Keratinocyte (primary cell): ENCODE data around the gene PRUNE1. TPM values are rescaled to one million over a fixed set of nuclear protein-coding genes. Genes with fewer than 3 reads are reported as not detected.
A peak's percentile ranks its signal among the peaks of the same experiment; 100 is the strongest.

ENCODE experiments used
- DNase-seq: peaks from one replicate; pipeline ENCODE4 v3.0.0-alpha.2; 2011; ENCODE audit warnings: low read depth, missing footprints, low spot score
- FAIRE-seq: peaks from 2 replicates; lab custom pipeline; 2011; peaks lifted over from hg19 to GRCh38; lab: Jason Lieb, UNC
- H2AFZ ChIP-seq: 2 replicates; pipeline ENCODE4 v1.6.0; 2012; ENCODE audit warnings: low read length, control low read depth, inconsistent platforms; ENCODE audit not compliant: control insufficient read depth
- H3K27ac ChIP-seq: 2 replicates; pipeline ENCODE4 v1.5.1; 2011; ENCODE audit warnings: low read length; ENCODE audit not compliant: control insufficient read depth, insufficient read depth
- H3K27me3 ChIP-seq: 3 replicates; pipeline ENCODE4 v1.6.0; 2011; ENCODE audit warnings: low read length; ENCODE audit not compliant: control insufficient read depth, insufficient read depth; ENCODE audit errors: extremely low read depth
- H3K36me3 ChIP-seq, 2 experiments: 2 replicates in 1 of 2; 3 replicates in 1 of 2; pipeline ENCODE4 v1.5.1; 2011; ENCODE audit warnings: low read length in 2 of 2, mild to moderate bottlenecking in 1 of 2; ENCODE audit not compliant: control insufficient read depth in 2 of 2, insufficient read depth in 2 of 2; ENCODE audit errors: extremely low read depth in 1 of 2
- H3K4me1 ChIP-seq: 3 replicates; pipeline ENCODE4 v1.5.1; 2011; ENCODE audit warnings: low read length; ENCODE audit not compliant: control insufficient read depth, insufficient read depth; ENCODE audit errors: extremely low read depth
- H3K4me2 ChIP-seq: 3 replicates; pipeline ENCODE4 v1.6.0; 2011; ENCODE audit warnings: low read depth, low read length; ENCODE audit not compliant: control insufficient read depth, insufficient read depth; ENCODE audit errors: extremely low read depth
- H3K4me3 ChIP-seq, 3 experiments: fragments of 200-600 bp in 1 of 3; sonication (generic) in 1 of 3; 2 replicates in 2 of 3; 3 replicates in 1 of 3; pipeline ENCODE4 v1.5.1; 2011 to 2016; ENCODE audit warnings: low read length in 3 of 3, mild to moderate bottlenecking in 3 of 3, control low read depth in 2 of 3, inconsistent platforms in 1 of 3, low read depth in 1 of 3, mixed read lengths in 1 of 3, mixed run types in 1 of 3, moderate library complexity in 1 of 3; ENCODE audit not compliant: control insufficient read depth in 2 of 3, insufficient read depth in 2 of 3; ENCODE audit errors: extremely low read depth in 1 of 3
- H3K79me2 ChIP-seq: 2 replicates; pipeline ENCODE4 v1.6.0; 2012; ENCODE audit warnings: low read length; ENCODE audit not compliant: control insufficient read depth, insufficient read depth
- H3K9ac ChIP-seq: 3 replicates; pipeline ENCODE4 v1.6.0; 2011; ENCODE audit warnings: low read length; ENCODE audit not compliant: control insufficient read depth, insufficient read depth; ENCODE audit errors: extremely low read depth
- H3K9me1 ChIP-seq: 3 replicates; pipeline ENCODE4 v1.6.0; 2011; ENCODE audit warnings: low read length; ENCODE audit not compliant: control insufficient read depth, insufficient read depth; ENCODE audit errors: extremely low read depth
- H3K9me3 ChIP-seq: 2 replicates; pipeline ENCODE4 v1.5.1; 2012; ENCODE audit warnings: low read depth, low read length; ENCODE audit not compliant: control insufficient read depth
- H4K20me1 ChIP-seq: 3 replicates; pipeline ENCODE4 v1.6.0; 2011; ENCODE audit warnings: low read length; ENCODE audit not compliant: control insufficient read depth, insufficient read depth; ENCODE audit errors: extremely low read depth
- EZH2 ChIP-seq: IDR thresholded peaks from one replicate; pipeline ENCODE4 v1.6.1; 2012; ENCODE audit warnings: inconsistent platforms, mild to moderate bottlenecking, low read length, moderate library complexity
- dilution Hi-C: fragments of 300-500 bp; cut with MboI; formaldehyde crosslinking; loops from one replicate; pipeline ENCODE4 v1.7.0; 2020; ENCODE audit warnings: low sequenced_read_pairs; ENCODE audit not compliant: extremely low pct_ligation_motif_present
- polyA plus RNA-seq, 5 experiments: library from polyadenylated mRNA; depleted of rRNA in 3 of 5; stranded (reverse) in 3 of 5; stranded (forward) in 1 of 5; unstranded in 1 of 5; fragments of >200 nt; gene quantifications; 1 replicate in 1 of 5; 2 replicates in 3 of 5; 3 replicates in 1 of 5; pipeline versions ENCODE4 v1.2.1 to v1.2.3, GENCODE V29; 2011 to 2012; ENCODE audit warnings: missing spikeins in 2 of 5, low read depth in 1 of 5, low replicate concordance in 1 of 5
- TF ChIP-seq, protein P1 (sequence below), 3 experiments: IDR thresholded peaks in 1 of 3; conservative IDR thresholded peaks in 1 of 3; optimal IDR thresholded peaks in 1 of 3; 2 replicates in 2 of 3; 3 replicates in 1 of 3; pipeline versions ENCODE3 to v1.5.1; 2011; ENCODE audit warnings: low read length in 3 of 3, mild to moderate bottlenecking in 3 of 3, moderate library complexity in 2 of 3, control low read depth in 1 of 3, inconsistent platforms in 1 of 3; ENCODE audit not compliant: insufficient read depth in 2 of 3; ENCODE audit errors: extremely low read depth in 1 of 3

PRUNE1 gene
- polyA plus RNA-seq, 1 donor (not counting 4 experiments of a cell fraction or from before 2014, with no cell fraction given): 15.4 TPM

DNA sequence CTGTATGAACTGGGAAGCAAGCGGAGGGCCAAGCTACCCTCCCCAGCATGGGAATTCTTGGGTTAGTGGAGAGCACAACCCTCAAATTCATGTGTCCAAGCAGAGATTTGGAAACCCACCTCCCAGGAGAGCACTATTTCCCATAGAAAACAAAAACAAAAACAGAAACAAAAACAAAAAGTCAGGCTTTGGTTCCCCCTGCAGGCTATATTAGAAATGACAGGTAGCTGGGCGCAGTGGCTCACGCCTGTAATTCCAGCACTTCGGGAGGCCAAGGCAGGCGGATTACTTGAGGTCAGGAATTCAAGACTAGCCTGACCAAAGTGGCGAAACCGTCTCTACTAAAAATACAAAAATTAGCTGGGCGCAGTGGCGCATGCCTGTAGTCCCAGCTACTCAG lies 12.4 kb upstream of the PRUNE1 start:
- peaks cover 0 to 2% of the 10 kb centered on the region in 2 experiments for H3K36me3 ChIP-seq
- FAIRE-seq (no peak), DNase-seq (no peak)
- no peak overlapping the region for H3K9ac ChIP-seq
- H3K4me1 ChIP-seq: peaks cover 8% of the 10 kb centered on the region
- H4K20me1 ChIP-seq: no peaks in the 10 kb centered on the region
- peak overlapping the region; percentile 14 for H2AFZ ChIP-seq
- no peaks in the 10 kb centered on the region for H3K9me1 ChIP-seq
- no peaks in the 10 kb centered on the region for H3K27me3 ChIP-seq
- TF ChIP-seq EZH2: no peak
- TF ChIP-seq, protein P1, sequence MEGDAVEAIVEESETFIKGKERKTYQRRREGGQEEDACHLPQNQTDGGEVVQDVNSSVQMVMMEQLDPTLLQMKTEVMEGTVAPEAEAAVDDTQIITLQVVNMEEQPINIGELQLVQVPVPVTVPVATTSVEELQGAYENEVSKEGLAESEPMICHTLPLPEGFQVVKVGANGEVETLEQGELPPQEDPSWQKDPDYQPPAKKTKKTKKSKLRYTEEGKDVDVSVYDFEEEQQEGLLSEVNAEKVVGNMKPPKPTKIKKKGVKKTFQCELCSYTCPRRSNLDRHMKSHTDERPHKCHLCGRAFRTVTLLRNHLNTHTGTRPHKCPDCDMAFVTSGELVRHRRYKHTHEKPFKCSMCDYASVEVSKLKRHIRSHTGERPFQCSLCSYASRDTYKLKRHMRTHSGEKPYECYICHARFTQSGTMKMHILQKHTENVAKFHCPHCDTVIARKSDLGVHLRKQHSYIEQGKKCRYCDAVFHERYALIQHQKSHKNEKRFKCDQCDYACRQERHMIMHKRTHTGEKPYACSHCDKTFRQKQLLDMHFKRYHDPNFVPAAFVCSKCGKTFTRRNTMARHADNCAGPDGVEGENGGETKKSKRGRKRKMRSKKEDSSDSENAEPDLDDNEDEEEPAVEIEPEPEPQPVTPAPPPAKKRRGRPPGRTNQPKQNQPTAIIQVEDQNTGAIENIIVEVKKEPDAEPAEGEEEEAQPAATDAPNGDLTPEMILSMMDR (optimal IDR thresholded peaks at IDR 0.05 in 1 of 3, IDR thresholded peaks at IDR 0.05 in 1 of 3, conservative IDR thresholded peaks at IDR 0.05 in 1 of 3; ENCODE audit: extremely low read depth in 1 of 3, insufficient read depth in 2 of 3, low read length in 3 of 3): peak; percentile 42 to 66 (median 54)
- H3K4me3 ChIP-seq: no peak overlapping the region
- H3K4me2 ChIP-seq: peak overlapping the region; percentile 50
- no peaks in the 10 kb centered on the region for H3K9me3 ChIP-seq
- H3K79me2 ChIP-seq: no peaks in the 10 kb centered on the region
- dilution Hi-C loops: no loop called here
- H3K27ac ChIP-seq: no peak overlapping the region

DNA sequence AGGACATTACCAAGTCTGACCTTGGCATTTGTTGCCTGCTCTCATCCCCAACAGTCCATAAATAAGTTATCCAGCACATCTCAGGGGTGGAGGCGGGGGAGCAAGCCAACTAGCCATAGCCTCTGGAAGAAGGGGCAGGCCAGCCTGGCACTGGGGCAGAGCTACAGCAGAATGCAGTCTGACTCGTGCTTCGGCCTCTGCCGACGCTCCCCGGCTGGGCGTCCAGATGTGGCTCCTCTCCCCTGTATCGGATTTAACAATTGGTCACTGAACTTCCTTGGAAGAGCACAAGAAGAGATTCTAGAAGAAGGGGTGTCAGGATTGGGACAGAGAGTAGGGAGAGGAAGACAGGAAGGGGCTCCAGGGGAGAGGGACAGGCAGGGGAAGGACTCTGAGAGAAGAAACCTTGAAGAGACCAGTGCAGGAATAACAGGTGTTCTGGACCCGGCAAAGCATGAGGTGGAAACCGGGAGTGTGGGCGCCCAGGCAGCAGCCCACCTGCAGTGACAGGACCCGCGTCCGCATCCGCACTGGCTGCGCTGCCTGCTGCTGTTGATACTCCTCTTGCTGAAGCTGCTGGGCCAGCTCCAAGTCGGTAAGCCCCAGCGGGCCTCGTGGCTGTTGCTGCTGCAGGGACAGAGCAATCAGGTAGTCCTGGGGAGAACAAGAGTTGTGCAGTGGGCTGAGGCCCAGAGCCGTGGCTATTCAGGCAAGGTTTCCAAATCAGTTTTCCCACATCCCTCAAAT lies 10.9 kb upstream of the PRUNE1 start:
- Histone ChIP-seq H3K9me3 (no peaks in the 10 kb centered on the region), H2AFZ (no peak overlapping the region), H3K4me3 (no peak overlapping the region), H3K4me2 (no peak overlapping the region), H3K4me1 (peaks cover 13% of the 10 kb centered on the region), H3K27me3 (no peaks in the 10 kb centered on the region), H4K20me1 (no peaks in the 10 kb centered on the region), H3K9me1 (no peaks in the 10 kb centered on the region), H3K79me2 (no peaks in the 10 kb centered on the region), H3K9ac (no peak overlapping the region), H3K27ac (no peak overlapping the region), H3K36me3 (peaks cover 0 to 2% of the 10 kb centered on the region in 2 experiments)
- dilution Hi-C loops: no loop called here
- no peak for FAIRE-seq
- DNase-seq: no peak
- TF ChIP-seq EZH2: no peak
- TF ChIP-seq, protein P1 (optimal IDR thresholded peaks at IDR 0.05 in 1 of 3, IDR thresholded peaks at IDR 0.05 in 1 of 3, conservative IDR thresholded peaks at IDR 0.05 in 1 of 3; ENCODE audit: extremely low read depth in 1 of 3, insufficient read depth in 2 of 3, low read length in 3 of 3): no peak
